HG03025 (cell line): ENCODE results near the gene TMEM255A.
A peak's percentile ranks its signal among the peaks of the same experiment; 100 is the strongest.

Experiments
- ATAC-seq: cut with Tn5 transposase; IDR thresholded peaks from one replicate; pipeline ENCODE4 v1.9.1; 2021; ENCODE audit warnings: mild to moderate bottlenecking, moderate library complexity; ENCODE audit not compliant: unreplicated experiment, low FRiP score

TMEM255A gene

DNA sequence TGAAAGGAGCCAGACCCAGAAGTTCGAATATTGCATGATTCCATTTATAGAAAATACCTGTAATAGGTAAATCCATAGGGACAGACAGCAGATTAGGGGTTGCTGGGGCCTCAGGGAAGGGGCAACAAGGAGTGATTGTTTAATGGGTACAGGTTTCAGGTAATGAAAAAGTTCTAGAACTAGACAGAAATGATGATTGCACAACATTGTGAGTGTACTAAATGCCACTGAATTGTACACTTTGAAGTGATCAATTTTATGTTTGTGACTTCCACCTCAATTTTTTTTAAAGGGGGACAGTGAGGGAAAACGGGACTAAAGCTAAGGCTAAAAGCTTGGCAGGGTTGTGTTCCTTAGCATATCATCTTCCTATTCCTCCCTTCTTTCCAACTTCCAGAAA lies 37.1 kb downstream of the TMEM255A start:
- no peak for ATAC-seq

DNA sequence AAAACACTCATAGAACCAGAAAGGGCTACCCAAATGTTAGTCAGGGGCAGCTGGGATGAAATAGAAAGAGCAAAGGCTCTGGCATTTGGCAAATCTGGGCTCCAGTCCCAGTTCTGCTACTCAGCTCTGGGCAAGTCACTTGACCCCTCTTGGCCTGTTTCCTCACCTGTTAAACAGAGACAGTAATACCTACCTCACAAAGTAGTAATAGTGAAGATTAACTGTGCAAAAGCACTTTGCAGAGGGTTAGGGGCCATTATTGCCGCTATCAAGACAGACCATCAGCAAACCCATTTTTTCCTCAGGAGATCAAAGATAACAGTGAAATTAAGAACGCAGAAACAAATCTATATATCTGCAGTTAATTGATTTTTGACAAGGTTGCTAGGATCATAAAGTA lies 40.0 kb downstream of the TMEM255A start:
- no peak for ATAC-seq

DNA sequence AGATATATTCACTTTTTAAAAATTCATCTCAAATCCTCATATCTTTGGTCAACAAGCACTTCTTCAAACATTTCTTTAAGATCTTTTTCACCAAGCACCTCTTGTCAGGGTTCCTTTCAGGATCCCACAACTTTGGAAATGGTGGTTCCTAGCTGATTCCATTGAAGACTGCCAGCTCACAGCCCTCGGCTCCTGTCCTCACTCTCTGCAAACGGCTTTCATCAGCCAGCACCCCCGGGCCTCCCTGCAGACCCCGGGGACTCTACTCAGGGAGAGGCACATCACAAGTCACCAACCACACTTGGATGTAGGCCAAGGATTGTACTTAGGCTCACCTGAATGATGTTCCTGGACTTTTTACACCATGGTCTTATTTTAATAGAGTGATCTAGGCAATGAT lies 40.7 kb downstream of the TMEM255A start:
- ATAC-seq: no peak

DNA sequence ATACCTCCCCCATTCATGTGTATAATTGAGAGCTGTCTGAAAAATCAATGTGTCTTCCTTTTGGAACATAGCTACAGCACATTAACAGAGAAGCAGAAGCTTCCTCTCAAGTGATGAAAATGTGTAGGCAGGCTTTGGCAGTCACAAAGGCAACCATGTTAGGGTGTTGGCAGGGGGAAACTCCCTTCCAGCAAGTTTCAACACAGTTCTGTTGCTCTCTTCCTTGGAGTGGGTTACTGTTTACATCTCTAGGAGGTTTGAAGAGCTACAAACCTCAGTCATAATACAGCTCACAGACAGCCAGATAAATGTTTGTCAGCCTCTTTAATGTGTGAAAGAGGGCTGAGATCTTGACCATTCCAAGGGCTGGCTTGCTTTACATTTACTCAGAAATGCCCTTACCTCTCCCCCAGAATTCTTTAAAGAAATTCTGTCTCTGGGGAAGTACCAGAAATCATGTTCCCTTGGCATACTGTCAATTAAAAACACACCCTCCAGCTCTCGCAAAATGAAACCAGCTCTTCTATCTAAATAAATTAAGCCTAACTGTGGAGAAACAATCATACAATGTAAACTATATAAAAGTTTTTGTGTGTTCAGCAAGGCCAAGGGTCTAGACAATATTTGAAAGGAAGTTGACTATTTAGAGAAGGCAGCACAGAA lies 41.8 kb downstream of the TMEM255A start:
- no peak for ATAC-seq

DNA sequence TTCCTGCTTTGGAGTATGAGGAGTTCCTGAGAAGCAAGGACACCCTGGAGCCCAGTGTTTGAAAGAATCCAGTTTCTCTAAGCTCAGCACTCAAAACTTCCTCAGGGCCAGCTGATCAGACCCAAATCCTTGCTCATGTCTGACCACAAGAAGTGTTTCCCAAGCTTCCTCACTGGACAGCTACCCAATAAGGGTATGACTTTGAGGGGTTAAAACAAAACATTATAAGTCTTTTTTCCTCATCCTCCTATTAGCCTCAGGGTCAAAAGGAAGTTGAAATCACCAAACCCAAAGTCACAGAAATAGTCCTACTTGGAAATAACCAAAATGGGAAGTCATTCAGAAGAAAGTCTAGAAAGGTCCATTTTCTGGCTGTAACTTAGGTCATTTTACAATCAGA lies 46.9 kb downstream of the TMEM255A start:
- ATAC-seq: no peak

DNA sequence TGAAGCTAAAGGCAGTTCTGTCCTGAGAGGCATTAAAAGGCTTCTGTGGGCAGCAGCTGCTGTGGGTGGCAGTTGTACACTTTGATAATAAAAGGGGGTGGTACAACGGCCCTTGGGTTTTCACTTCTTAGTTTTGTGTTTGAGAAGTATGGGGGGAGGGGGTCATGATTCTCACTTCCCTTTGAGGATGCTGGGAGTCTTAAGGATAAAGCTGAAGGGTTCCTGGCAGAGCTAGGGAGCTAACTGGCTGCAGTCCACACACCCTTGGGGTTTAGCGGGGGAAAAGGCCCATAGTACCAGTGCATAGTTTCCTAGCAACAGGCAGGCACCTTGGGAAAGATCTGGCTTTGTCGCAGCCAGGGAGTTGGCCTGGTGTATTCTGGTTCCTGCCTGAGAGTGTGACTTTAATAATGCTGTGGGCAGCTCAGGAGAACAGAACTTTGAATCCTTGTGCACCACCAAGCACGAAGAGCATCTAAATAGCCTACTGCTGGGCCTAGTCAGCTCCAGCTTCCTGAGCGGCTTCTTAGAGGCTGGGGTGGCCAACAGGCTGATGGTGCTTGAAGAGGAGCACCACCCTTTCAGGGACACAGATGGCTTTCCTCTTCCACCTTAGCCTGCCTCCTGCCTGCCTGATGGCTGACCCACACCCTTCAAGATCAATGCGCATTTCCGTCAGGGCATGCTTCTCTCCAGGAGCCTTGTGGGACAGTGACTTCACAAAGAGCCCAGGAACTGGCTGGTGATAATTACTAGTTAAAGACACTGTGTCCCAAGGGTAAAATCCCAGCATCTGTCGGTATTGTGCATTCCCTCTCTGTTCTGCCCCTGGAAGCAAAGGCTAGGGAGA lies 48.2 kb downstream of the TMEM255A start:
- ATAC-seq: no peak

DNA sequence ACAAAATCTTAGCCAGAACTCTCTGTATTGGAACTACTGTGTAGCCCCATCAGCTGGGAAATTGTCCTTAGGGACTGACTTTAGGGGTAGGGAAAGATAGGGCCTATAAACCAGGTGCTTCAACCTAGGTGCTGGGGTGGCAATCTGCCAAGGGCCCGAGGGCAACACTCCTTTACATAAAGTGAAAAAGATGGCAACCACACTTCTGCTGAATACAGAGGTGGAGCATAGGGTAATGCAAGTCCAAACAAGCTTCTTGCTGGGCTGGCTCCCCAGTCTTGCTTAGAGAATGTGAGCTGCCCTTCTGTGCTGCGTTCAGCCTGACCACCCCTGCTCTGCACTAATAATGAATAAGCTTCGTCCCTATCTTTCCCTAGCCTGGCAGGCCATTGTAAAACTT lies 50.9 kb downstream of the TMEM255A start:
- no peak for ATAC-seq

DNA sequence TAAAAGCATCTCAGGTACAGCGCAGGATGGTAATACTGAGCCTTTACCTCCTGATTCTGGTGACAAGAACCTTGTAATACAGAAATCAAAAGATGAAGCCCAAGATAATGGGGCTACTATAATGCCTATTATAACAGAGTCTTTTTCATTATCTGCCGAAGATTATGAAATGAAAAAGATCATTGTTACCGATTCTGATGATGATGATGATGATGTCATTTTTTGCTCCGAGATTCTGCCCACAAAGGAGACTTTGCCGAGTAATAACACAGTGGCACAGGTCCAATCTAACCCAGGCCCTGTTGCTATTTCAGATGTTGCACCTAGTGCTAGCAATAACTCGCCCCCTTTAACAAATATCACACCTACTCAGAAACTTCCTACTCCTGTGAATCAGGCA lies 57.5 kb downstream of the TMEM255A start:
- no peak for ATAC-seq

DNA sequence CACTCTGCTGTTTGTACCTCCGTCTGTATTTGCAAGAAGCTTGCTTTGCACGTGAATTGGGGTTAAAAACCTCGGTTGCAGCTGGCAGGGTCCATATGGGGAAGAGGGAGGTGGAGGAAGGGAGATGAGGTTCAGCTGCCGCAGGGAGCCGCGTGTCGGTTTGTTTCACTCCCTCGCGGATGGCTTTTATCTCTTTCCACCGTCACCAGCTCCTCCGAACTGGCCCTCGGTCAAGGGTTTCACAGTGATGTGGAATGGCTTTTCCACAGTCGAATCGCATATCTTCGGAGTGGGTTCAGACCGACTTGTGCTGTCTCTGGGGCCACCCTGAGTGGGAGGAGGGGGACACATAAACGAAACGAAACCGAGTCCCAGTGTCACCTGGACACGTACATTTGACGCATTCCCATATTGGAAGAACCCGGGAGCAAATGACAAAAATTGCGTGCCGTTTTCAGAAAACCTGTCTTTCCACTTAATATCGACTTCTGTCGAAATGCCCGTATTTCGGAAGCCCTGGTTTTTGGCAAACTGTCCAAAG lies 59.7 kb downstream of the TMEM255A start:
- no peak for ATAC-seq

DNA sequence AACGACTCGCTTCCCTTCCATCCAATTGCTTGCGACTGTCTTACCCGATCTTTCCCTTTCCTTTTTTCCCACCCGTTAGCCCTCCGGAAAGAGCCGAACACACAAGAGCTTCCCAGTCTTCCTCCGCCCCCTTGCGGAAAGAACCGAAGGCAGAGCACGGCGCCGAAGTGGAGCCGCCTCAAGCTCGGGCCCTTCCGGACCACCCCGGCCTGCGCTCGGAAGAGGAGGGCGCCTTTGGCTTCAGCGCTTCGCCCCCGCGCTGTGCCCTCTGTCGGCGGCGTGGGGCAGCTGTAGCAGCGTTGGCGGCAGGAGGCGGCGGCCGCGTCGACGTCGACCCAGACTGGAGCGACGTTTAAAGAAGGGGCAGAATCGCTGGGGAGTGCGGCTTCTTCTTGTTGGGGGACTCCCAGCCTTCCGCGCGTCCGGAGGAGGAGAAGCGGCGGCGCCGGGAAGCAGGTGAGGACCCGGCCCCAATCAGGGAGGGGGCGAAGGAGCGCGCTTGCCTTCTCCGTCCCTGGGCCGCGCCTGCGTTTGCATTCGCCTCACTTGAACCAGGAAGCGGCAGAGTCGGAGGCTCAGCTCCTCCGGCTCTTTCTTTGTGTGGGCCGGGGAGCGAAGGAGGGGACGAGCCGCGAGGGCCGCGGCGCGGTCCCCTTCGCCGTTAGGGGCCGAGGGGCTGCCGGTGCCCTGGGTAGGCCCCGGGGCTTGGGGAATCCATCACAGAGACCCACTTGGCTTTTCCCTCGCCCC lies 60.6 kb downstream of the TMEM255A start, which contains the start of gene ZBTB33:
TSS of gene ZBTB33 (plus strand) at position 291 of the 750 bp plus-strand sequence. CDS start 2,604 bp downstream, outside the sequence.
- peak; percentile 93 for ATAC-seq

DNA sequence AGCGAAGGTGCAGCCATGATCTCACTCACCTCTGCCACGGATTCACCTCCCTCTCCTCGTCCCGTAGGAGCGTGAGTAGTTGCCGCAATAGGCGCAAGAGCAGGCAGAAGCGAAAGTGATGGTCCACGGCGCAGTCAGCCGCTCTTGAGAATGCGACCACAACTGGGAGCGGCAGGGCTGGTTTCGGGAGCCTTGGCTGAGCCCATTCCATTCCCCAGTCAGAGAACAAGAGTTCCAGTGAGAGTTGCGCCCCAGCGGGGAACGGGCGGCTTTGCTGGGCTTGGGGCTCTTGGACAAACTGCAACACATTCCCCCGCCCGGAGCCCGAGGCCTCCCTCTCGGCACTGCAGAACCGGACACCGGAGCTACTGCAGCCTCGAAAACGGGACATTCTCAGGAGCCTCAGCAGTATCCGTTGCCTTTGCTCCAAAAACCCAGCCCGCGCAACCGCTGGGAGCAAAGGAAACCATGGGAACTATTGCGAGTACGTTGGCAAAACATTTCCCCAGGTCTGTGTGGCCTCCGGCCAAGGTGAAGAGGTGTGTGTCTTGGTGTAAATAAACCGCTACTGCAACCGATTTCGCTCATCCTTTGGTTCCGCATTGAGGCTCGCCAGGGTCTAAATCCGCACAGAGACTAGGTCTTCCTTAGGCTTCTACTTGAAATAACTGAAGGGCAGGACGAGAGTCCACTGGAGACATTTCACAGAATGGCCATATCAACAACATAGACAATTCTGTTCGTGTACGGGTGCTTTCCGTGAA lies 66.3 kb downstream of the TMEM255A start:
- ATAC-seq: peak; percentile 65

DNA sequence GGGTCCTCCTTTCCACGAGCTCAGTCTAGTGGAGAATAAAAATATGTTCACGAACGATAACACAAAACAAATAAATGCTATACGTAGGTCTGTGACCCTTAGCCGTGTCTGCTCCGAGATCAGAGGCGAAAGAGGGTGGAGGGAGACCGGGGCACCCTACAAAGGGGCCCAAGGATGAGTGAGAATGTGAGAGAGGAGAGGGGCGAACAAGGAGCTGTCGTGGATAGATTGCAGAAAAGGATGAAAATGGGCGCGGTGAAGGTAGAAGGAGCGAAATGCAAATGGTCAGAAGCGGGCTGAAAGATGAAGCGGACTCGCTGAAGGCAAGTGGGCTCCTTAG lies 66.9 kb downstream of the TMEM255A start:
- ATAC-seq: peak; percentile 35

DNA sequence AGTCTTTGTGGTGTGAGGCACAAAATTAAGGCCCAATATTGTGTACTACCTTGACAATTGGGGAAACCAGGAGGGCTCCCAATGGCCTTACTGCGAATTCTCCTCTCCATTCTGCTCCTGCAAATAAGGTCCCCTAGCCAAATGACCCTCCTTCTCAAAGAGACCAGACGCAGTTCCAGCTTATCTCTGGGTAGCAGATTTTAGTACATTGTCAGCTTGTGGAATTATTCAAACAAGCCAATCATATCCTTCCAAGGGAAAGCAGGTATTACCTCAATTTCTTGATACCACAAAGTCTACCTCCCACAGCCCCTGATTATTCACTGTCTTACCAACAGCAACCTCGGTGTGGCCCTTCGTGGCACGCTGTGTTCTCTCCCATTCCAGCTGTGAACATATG lies 68.4 kb downstream of the TMEM255A start:
- ATAC-seq: no peak

DNA sequence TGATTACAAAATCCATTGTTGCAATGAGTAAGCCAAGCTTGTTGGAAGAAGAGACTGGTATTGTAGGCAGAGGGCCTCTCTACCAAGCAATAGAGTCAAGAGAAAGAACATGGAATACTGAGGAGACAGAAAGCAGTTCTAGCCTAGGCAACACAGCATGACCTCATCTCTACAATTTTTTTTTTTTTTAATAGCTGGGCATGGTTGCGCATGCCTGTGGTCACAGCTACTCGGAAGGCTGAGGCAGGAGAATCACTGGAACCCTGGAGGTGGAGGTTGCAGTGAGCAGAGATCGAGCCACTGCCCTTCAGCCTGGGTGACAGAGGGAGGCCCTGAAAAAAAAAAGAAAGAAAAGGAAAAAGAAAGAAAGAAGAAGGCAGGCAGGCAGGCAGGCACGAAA lies 72.3 kb downstream of the TMEM255A start:
- no peak for ATAC-seq

DNA sequence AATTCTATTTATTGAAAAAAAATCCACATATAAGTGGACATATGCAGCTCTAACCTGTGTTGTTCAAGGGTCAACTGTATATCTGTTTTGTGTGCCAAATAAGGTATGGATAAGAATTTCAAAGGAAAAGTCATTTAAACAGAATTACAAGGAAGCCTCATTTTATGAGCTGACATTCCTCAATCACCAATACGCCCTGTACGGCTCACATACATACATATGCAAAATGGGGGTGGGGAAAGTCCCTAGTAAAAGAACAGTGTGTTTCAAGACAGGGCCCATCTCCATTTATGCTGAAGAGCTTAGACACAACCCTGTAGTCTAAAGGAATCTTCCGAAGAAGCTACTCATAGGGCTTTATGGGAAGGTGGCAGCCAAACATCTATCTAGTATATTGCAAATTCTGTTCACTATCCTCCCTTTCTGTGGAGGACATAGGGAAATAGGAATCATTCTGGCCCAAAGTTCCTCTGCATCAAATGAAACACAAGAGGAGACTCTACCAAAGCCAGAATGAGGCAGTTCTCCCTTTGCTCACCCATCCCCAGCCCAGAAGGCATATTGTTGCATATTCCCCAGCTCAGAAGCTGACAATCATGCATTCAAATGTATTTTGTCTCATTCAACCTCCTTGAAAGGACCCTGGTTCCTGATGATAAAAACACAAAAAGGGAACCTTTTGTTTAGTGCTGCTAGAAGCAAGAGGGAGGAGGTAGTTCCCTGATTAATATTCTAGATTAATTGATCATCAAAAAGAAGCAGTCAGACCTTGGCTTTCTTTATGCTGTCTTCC lies 74.4 kb downstream of the TMEM255A start:
- ATAC-seq: no peak

DNA sequence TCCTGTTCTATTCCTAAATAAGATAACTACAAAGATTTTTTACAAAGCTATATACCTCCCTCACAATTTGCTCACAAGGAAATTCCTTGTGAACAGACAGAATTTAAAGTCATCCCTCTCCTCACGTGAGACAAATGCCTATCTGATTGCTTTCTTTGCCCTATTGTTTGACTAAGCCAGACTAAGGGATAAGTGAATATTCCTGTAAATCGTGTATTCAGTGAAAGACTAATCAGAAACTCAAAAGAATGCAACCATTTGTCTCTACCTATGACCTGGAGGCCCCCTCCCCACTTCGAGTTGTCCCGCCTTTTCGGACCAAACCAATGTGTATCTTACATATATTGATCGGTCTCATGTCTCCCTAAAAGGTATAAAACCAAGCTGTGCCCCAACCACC lies 76.0 kb downstream of the TMEM255A start:
- no peak for ATAC-seq

DNA sequence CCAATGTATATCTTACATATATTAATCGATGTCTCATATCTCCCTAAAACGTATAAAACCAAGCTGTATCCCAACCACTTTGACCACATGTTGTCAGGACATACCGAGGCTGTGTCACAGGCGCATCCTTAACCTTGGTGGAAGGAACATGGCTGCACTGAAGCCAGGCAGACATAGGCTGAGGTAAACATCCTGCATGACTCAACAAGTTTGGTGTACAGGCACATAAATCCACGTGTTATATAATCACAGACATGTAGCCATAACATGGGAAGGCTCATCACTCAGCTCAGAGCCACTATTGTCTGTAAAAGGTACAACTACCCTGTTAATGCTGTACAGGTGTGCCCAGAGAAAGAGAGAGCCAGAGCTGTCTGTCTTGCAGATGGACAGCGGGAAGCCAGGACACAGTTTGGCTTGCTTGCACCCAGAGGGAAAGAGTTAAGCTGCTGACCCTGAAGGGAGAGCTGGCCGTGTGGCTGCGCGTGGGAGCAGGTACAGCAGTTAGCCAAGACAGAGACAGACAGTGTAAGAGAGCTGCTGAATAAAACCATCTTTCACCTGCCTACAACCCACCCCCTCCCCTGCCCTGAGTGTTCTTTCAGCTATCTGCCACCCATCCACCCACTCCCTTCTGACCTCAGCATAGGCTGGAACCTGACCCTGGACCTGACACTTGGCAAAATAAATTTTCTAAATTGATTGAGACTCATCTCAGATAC lies 82.9 kb downstream of the TMEM255A start:
- no peak for ATAC-seq

DNA sequence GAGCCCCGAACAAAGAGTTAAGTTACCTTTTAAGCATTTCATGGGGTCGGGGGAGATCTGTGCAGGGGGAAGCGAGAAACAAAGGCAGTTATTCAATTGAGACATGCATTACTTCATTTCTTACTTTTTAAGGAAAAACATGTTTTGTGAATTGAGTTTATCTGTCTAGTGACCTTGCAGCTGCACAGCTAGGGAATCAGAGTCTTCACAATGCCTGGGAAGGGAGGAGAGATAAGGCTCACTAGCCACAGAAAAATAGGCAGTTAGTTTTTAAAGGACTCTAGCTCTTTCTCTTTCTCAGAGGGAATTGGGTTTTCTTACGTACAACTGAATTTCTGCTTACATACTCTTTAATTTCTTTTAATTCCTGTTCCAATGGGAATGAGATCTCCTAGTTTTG lies 86.9 kb downstream of the TMEM255A start:
- no peak for ATAC-seq

DNA sequence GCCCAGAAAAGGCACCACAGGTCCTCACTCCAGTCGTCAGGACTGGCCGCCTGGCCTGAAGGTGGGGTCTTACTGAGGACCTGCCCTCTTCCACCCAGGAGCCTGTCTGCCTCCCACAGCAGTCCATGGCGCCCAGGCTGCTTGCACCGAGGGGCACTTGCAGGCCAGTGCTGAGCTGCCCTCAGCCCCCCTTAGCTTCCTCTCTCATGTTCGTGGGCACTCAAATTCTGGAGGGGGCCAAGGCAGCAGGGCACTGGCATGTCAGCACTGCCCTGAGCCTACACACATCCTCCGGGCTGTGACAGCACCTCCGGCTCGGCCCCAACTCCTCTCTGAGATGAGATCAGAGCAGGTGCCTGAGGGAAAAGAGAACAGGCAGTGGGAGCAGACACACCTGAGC lies 87.9 kb downstream of the TMEM255A start:
- no peak for ATAC-seq
